ENCODE data around the gene SESTD1. TPM values are rescaled to one million over a fixed set of nuclear protein-coding genes. Genes with fewer than 3 reads are reported as not detected.

Gene SESTD1
- total RNA-seq, 2 donors from 2014 or later = 51.3 to 75.4 TPM

- no peaks in the 10 kb centered on the region for H3K27me3 ChIP-seq (ENCODE audit: control insufficient read depth, insufficient read depth, low read length, poor library complexity, severe bottlenecking)
- no peak overlapping the region for H3K4me3 Mint-ChIP-seq
- no peak overlapping the region for H3K27ac Mint-ChIP-seq
- peaks cover 2% of the 10 kb centered on the region for H3K4me1 ChIP-seq (ENCODE audit: control insufficient read depth, insufficient read depth, low read length)
- H3K36me3 Mint-ChIP-seq (ENCODE audit: low read depth) = peaks cover 20% of the 10 kb centered on the region
- no peak overlapping the region for H3K4me3 ChIP-seq (ENCODE audit: low read length)
- H3K9me3 Mint-ChIP-seq = peaks cover 12% of the 10 kb centered on the region
- no peaks in the 10 kb centered on the region for H3K36me3 ChIP-seq (ENCODE audit: control insufficient read depth, insufficient read depth, low read length)
- H3K4me1 Mint-ChIP-seq = peaks cover 19% of the 10 kb centered on the region
- TF ChIP-seq CTCF (conservative IDR thresholded peaks at IDR 0.05) = no peak
- no peak overlapping the region for H3K27ac ChIP-seq (ENCODE audit: low read depth, low read length)
- DNase-seq = no peak
- H3K9me3 ChIP-seq (ENCODE audit: control insufficient read depth, low read length) = peaks cover 28% of the 10 kb centered on the region
- no peak overlapping the region for H3K9ac ChIP-seq (ENCODE audit: extremely low read depth, low read length, poor library complexity, severe bottlenecking)
- H3K27me3 Mint-ChIP-seq (ENCODE audit: insufficient read depth) = no peaks in the 10 kb centered on the region
These were observed 12.8 kb downstream of the SESTD1 start for GRCh38 chr2:179251870-179252269.

GRCh38 chr2:179250848-179251504 is 13.7 kb downstream of the SESTD1 start:
- peaks cover 17% of the 10 kb centered on the region for H3K36me3 Mint-ChIP-seq (ENCODE audit: low read depth)
- H3K9me3 Mint-ChIP-seq = peaks cover 8% of the 10 kb centered on the region
- no peak for TF ChIP-seq CTCF (conservative IDR thresholded peaks at IDR 0.05)
- no peaks in the 10 kb centered on the region for H3K36me3 ChIP-seq (ENCODE audit: control insufficient read depth, insufficient read depth, low read length)
- H3K4me1 Mint-ChIP-seq = peaks cover 19% of the 10 kb centered on the region
- 92% methylated on average over 1 of the region's 1 CpG; no CpG with 5 or more reads in 1 of the 2 experiments for WGBS, 2 experiments (ENCODE audit: insufficient coverage in 1 of 2, insufficient read length in 1 of 2)
- H3K4me3 ChIP-seq (ENCODE audit: low read length) = no peak overlapping the region
- H3K27me3 ChIP-seq (ENCODE audit: control insufficient read depth, insufficient read depth, low read length, poor library complexity, severe bottlenecking) = no peaks in the 10 kb centered on the region
- H3K27ac Mint-ChIP-seq = no peak overlapping the region
- DNase-seq = no peak
- H3K4me1 ChIP-seq (ENCODE audit: control insufficient read depth, insufficient read depth, low read length) = peaks cover 2% of the 10 kb centered on the region
- no peaks in the 10 kb centered on the region for H3K27me3 Mint-ChIP-seq (ENCODE audit: insufficient read depth)
- H3K9ac ChIP-seq (ENCODE audit: extremely low read depth, low read length, poor library complexity, severe bottlenecking) = no peak overlapping the region
- H3K27ac ChIP-seq (ENCODE audit: low read depth, low read length) = no peak overlapping the region
- no peak overlapping the region for H3K4me3 Mint-ChIP-seq
- H3K9me3 ChIP-seq (ENCODE audit: control insufficient read depth, low read length) = peaks cover 24% of the 10 kb centered on the region

GRCh38 chr2:179250095-179250494 is 14.5 kb downstream of the SESTD1 start:
- H3K9ac ChIP-seq (ENCODE audit: extremely low read depth, low read length, poor library complexity, severe bottlenecking) = no peak overlapping the region
- H3K36me3 ChIP-seq (ENCODE audit: control insufficient read depth, insufficient read depth, low read length) = no peaks in the 10 kb centered on the region
- H3K9me3 ChIP-seq (ENCODE audit: control insufficient read depth, low read length) = peaks cover 15% of the 10 kb centered on the region
- H3K36me3 Mint-ChIP-seq (ENCODE audit: low read depth) = peaks cover 15% of the 10 kb centered on the region
- H3K4me3 Mint-ChIP-seq = no peak overlapping the region
- peaks cover 2% of the 10 kb centered on the region for H3K4me1 ChIP-seq (ENCODE audit: control insufficient read depth, insufficient read depth, low read length)
- H3K27me3 Mint-ChIP-seq (ENCODE audit: insufficient read depth) = no peaks in the 10 kb centered on the region
- H3K4me3 ChIP-seq (ENCODE audit: low read length) = no peak overlapping the region
- H3K27ac Mint-ChIP-seq = no peak overlapping the region
- WGBS, 2 experiments (ENCODE audit: insufficient coverage in 1 of 2, insufficient read length in 1 of 2) = 91 to 100% methylated on average over 1 to 3 of the region's 3 CpGs
- peaks cover 6% of the 10 kb centered on the region for H3K9me3 Mint-ChIP-seq
- TF ChIP-seq CTCF (conservative IDR thresholded peaks at IDR 0.05) = no peak
- no peak overlapping the region for H3K27ac ChIP-seq (ENCODE audit: low read depth, low read length)
- H3K4me1 Mint-ChIP-seq = peaks cover 19% of the 10 kb centered on the region
- no peaks in the 10 kb centered on the region for H3K27me3 ChIP-seq (ENCODE audit: control insufficient read depth, insufficient read depth, low read length, poor library complexity, severe bottlenecking)
- DNase-seq = no peak

All from endodermal cell (in vitro differentiated cells).